GM18909 (cell line): Measurements from ENCODE around the gene MAP4K5.
A peak's percentile ranks its signal among the peaks of the same experiment; 100 is the strongest.

ENCODE experiments used
- ATAC-seq: cut with Tn5 transposase; IDR thresholded peaks from one replicate; pipeline ENCODE4 v1.9.1; 2021; ENCODE audit warnings: mild to moderate bottlenecking; ENCODE audit not compliant: unreplicated experiment, poor library complexity

The MAP4K5 gene

GRCh38 chr14:50407111-50407812, 125.1 kb downstream of the MAP4K5 start:
- ATAC-seq, result no peak

GRCh38 chr14:50403419-50403818, 128.9 kb downstream of the MAP4K5 start:
- no peak for ATAC-seq

GRCh38 chr14:50402965-50403364, 129.4 kb downstream of the MAP4K5 start:
- ATAC-seq, result no peak

- no peak for ATAC-seq
Observed at GRCh38 chr14:50400461-50400860, 131.9 kb downstream of the MAP4K5 start.

DNA sequence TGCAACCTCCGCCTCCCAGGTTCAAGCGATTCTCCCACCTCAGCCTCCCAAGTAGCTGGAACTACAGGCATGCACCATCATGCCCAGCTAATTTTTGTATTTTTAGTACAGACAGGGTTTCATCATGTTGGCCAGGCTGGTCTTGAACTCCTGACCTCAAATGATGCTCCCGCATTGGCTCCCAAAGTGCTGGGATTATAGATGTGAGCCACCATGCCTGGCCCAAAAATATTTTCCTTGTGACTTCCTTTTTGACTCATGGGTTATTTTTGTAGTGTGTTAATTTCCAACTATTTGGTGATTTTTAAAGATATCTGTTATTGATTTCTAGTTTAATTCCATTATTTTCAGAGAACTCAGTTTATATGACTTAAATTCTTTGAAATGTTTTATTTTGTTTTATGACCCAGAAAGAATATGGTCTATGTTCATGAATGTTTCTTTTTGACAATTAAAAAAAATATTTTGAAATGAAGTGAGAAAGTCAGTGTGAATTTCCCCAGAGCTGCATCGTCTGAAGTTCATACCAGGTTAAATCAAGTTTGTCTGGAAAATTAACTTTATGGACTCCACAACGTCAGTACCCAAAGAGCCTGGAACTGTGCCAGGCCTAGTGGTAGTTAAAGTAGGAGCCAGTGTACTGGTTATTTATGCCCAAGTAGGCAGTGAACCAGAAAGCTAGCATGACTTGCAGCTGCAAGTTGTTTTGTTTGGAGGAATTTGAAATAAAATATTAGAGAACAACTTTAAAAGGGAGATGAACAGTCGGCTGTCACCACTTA, 132.9 kb downstream of the MAP4K5 start:
- ATAC-seq, result no peak

DNA sequence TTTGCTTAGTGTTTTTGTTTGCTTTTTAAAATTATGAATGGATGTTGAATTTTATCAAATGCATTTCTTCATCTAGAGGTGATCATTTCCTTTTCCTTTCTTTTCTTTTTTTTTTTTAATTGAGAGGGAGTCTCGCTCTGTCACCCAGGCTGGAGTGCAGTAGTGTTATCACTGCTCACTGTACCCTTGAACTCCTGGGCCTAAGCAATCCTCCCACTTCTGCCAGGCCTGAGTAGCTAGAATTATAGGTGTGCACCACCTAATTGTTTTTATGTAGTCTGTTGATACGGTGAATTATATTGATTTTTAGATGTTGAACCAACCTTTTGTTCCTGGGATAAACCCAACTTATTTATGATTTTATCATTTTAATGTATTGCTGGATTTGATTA, 134.2 kb downstream of the MAP4K5 start:
- no peak for ATAC-seq

DNA sequence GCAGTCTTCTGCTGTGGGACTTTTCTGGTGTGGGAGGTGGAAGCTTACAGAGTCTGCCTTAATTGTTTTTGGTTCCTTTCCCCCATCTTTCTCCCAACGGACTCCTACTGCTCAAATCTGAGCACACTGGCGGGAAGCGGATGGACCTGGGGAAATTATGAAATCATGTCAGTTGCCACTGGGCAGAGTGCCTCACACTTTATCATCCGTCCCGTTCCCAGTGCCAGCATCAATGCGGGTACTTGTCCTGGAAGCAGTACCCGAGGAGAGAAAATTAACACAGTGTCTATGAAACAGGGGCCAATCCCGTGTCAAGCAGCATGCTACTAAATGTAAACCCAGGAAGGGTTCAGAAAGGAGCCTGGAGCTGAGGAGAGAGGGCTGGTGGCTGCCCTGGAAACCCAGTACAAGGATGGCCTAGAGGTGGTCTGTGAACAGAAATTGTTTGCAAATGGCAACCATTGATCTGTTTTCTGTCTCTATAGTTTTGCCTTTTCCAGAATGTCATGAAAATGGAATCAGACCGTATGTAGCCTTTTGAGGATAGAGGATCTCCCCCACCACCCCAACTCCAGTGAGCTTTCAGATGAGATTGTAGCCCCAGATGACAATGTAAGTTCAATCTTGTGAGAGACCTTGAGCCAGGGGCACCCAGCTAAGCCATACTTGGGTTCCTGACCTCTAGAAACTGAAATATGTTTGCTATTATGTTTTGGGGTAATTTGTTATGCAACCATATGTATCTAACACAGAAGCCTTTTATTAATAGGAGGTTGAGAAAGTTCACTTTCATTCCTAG, 134.8 kb downstream of the MAP4K5 start:
- no peak for ATAC-seq

DNA sequence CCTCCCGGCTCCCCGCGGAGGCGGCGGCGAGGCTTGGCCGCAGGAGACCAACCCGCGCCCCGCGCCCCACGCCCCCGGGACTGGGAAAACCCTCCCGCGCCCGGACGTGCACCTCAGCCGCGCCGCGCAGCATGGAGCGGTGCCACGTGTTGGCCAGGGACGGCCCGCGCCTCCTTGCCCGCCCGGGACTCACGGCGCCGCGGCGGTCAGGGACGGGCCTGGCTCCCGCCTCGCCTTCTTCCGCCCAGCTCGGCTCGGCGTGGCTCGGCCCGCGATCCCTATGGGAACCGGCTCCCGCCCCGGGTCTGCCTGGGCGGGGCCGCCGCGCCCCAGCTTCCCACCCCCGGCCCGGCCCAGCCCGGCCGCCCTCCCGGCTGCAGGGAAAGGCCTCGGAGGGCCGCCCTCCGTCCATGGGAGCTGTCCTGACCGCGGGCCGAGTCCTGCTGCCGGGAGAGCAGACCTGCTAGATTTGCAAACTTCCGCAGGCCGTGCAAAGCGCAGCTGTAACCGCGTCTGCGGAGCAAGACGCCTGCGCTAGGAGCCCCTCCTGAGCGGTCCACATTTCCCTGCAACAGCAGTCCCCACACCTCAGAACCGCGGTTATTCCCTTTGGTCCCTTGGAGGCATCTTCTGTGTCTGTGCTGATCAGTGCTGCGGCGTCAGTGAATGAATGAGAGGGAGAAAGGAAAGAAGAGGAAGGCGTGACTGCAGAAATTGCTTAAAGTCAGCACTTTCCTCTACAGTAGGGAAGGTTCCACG, 135.6 kb downstream of the MAP4K5 start, which contains the start of gene CDKL1:
TSS of gene CDKL1 (minus strand) at position 251 of the 759 bp plus-strand sequence. CDS start 1,013 bp downstream, outside the sequence.
- ATAC-seq, result peak; percentile 56

- no peak for ATAC-seq
Observed at GRCh38 chr14:50395448-50395847, 136.9 kb downstream of the MAP4K5 start.

DNA sequence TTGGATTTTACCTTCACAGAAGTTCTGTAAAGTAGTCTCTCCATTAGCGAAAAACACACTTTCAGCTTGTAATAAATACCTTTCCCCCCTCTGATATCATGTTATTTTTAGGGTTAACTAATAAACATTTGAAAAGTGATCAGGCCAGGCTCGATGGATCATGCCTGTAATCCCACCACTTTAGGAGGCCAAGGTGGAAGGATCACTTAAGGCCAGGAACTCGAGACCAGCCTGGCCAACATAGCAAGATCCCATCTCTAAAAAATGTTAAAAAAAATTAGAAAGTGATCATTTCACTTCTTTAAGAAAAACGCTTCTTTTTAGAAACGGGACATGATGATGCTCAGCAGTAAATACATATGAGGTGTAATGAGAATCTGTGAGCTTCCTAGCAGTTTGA, 137.7 kb downstream of the MAP4K5 start:
- no peak for ATAC-seq

DNA sequence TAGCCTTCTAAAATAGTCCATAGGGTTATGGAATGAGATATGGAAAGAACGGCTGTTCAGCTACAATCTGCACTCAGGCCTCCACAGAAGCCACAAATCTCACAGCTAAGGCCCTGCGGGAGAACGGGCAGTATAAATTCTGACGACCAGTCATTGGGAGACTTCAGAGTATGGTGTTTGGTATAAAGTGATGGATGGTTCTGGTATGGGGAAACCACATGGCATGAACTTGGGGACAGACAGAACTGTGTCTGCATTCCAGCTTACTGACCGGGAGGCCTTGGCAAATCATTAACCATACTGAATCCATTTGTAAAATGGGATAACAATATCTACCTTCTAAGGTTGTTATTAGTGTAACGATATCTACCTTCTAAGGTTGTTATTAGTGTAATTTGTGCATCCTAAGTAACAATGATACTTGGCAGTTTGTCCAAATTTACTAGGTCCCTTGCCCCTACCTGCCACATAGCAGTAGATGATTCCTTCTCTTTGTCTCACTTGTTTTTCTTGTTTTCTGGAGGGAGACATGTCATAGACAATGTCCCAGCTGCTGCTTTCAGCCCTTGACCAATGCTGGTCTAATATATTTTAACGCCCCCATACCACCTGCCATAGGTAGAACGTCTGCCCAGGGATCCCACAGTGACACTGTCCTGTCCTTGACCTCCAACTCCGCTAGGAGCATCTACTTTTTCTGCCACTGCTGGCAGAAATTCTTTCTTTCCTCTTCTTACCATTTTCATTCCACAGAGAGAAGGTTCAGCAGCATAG, 142.5 kb downstream of the MAP4K5 start:
- no peak for ATAC-seq

DNA sequence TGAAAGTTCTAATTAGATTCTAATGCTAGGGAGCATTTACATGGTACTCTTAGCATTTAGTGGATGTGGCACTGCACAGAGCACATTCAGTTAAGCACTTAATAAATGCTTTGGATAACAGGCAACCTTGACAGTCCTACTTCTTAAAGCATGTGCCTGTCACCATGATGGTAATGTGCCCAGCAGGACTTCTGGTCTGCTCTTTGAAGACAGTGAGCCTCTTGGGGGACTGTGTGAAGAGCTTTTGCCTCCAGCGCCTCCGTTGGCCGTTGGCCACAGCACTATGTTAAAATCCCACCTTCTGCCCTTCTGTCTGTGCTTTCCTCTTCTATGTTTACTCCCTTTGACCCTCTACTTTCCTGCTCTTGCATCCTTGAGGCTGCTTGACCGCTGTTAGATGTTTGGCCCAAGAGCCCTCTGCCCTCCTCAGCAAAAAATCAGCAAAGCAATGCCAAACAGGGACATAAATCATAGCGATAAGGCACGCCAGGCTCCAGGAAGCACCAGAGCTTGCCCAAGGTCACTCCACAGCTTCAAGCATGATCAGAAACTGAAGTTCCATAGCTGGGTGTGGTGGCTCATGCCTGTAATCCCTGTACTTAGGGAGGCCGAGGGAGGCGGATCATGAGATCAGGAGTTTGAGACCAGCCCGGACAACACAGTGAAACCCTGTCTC, 144.0 kb downstream of the MAP4K5 start:
- ATAC-seq, result no peak

DNA sequence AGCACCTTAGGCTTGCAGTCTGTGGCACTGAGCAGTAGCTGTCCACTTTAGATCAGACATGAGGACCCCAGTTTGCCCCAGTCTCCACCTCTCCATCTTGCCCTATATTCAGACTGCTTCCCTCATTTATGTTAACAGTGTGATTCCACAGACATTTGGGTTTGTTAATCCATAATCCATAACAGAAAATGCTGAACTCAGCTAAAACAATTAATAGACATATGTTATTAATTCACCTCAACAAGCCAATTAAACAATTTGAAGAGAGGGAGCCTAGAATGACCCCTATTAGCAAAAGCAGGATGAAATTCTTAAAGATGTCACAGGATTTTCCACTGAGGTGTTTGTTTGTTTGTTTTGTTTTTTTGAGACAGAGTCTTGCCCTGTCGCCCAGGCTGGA, 144.8 kb downstream of the MAP4K5 start:
- no peak for ATAC-seq

GRCh38 chr14:50383618-50384225, 148.6 kb downstream of the MAP4K5 start:
- no peak for ATAC-seq

- no peak for ATAC-seq
Observed at GRCh38 chr14:50381823-50382287, 150.5 kb downstream of the MAP4K5 start.

- no peak for ATAC-seq
Observed at GRCh38 chr14:50381008-50381407, 151.4 kb downstream of the MAP4K5 start.

DNA sequence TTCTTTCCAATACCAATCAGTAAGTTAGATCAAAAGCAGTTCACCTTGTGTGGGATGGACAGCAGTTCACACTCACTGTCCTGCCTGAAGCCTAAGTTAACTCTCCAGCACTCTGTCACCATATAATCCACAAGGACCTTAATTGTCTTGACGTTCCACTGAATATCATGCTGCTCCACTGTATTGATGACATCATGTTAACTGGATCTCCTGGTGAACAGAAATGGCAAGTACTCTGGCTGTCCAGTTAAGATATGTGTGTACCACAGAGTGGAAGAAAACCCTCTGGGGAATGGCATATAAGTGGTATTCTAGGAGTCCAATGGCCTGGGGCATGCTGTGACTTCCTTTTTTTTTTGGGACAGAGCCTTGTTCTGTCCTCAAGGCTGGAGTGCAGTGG, 151.9 kb downstream of the MAP4K5 start:
- no peak for ATAC-seq

GRCh38 chr14:50379563-50379962, 152.8 kb downstream of the MAP4K5 start:
- no peak for ATAC-seq
